Fibroblast of the aortic adventitia (primary cell): Measurements from ENCODE around the gene PNMA5. TPM values are rescaled to one million over a fixed set of nuclear protein-coding genes. Genes with fewer than 3 reads are reported as not detected.

Experiments used
- DNase-seq: peaks from one replicate; pipeline ENCODE4 v3.0.0-alpha.2; 2010; ENCODE audit warnings: low read depth
- H3K4me3 ChIP-seq: 2 replicates; pipeline ENCODE4 v1.5.1; 2011; ENCODE audit warnings: low read depth, mild to moderate bottlenecking, control low read depth, low read length, moderate library complexity
- total RNA-seq: library from RNA; depleted of rRNA; stranded (reverse); fragments of >200 nt; gene quantifications from 2 replicates; pipeline ENCODE4 v1.2.3, GENCODE V29; 2012; ENCODE audit warnings: low replicate concordance
- TF ChIP-seq, protein P1 (sequence below): IDR thresholded peaks from 2 replicates; pipeline ENCODE4 v1.5.1; 2011; ENCODE audit warnings: mild to moderate bottlenecking, low read length, control low read depth, inconsistent platforms; ENCODE audit not compliant: insufficient read depth

Gene PNMA5
- total RNA-seq, 1 donor, result not detected

DNA sequence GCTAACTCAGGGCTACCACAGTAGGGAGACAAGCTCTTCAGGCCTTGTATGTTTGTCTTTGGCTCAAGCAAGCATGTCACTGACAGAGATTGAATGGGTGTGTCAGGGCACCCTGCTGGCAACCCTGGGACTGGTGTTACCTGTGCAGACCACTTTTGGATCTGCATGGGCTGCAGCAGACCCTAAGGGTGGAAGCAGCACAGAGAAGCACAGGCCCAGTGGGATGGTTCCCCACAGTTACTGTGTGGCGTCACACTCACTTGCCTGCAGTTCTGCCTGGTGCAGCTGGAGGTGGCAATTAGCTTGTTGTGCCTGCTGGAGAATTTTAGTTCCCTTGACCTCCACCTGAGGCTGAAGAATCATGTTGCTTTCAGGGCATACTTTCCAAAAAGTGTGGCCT lies 50.1 kb downstream of the PNMA5 start:
- DNase-seq, result no peak
- TF ChIP-seq, protein P1, sequence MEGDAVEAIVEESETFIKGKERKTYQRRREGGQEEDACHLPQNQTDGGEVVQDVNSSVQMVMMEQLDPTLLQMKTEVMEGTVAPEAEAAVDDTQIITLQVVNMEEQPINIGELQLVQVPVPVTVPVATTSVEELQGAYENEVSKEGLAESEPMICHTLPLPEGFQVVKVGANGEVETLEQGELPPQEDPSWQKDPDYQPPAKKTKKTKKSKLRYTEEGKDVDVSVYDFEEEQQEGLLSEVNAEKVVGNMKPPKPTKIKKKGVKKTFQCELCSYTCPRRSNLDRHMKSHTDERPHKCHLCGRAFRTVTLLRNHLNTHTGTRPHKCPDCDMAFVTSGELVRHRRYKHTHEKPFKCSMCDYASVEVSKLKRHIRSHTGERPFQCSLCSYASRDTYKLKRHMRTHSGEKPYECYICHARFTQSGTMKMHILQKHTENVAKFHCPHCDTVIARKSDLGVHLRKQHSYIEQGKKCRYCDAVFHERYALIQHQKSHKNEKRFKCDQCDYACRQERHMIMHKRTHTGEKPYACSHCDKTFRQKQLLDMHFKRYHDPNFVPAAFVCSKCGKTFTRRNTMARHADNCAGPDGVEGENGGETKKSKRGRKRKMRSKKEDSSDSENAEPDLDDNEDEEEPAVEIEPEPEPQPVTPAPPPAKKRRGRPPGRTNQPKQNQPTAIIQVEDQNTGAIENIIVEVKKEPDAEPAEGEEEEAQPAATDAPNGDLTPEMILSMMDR, result no peak
- no peak overlapping the region for H3K4me3 ChIP-seq

DNA sequence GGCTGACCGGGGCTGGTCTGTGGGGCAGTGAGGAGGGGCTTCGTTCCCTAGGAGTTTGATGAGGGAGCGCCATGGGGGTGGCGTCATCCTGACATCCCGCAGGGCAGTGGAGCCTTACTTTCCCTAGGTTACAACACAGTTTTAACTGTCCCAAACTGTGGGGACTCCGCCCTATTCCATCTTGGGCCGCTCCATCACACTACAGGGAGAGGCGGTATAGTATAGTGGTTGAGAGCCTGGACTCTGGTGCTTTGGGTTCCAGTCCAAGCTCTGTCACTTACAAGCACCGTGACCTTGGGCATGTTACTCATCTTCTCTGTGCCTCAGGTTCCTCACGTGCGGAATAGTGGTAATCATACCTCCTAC lies 51.9 kb downstream of the PNMA5 start:
- peak overlapping the region; percentile 69 for H3K4me3 ChIP-seq
- DNase-seq, result no peak
- TF ChIP-seq, protein P1, result no peak

DNA sequence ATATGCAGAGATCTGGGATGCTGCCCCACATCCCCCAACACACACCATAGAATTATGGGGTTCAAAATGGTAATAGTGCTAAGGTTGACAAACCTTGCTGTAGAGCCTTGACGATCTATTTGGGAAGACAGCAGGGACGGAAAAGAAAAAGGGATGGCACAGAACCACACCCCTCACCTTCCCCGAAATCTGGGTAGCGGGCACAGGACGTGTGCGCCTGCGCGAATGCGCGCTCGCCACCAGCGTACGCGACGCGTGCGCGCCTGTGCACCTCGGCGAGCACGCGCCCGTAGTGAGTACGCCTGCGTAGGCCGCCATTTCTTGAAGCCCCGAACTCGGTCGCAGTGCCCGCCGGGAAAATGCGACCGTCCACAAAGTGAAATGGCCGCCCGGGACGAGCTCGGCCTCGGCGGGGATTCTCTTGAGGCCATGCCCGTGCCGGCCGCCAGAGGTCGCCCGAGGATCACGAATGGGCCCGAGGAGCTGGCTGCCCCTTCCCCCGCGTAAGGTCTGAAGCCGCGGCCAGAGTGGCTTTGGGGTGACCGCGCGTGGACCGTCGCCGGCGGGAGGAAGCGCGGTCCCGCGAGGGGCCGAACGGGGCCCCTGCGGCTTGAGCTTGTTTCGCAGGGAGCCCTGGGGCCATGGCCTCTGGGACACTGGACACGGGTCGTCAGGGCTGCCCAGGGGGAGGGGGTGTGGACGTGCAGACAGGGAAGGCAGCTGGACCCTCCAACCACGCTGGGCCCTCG lies 52.4 kb downstream of the PNMA5 start:
- DNase-seq, result peak; percentile 89
- H3K4me3 ChIP-seq, result peak overlapping the region; percentile 77
- TF ChIP-seq, protein P1, result peak; percentile 70

Other genes with a start within 250 kb of the PNMA5 start
- not detected in 2 replicates for gene MAGEA2, start 240.3 kb downstream of the PNMA5 start, total RNA-seq
- gene CSAG3, start 234.9 kb downstream of the PNMA5 start, total RNA-seq, result not detected in 2 replicates
- gene MAGEA6, start 224.4 kb downstream of the PNMA5 start, total RNA-seq, result not detected in 2 replicates
- 65.7 and 209 TPM in 2 replicates for gene CETN2, start 163.4 kb downstream of the PNMA5 start, total RNA-seq
- 8.8 and 11.7 TPM in 2 replicates for gene NSDHL, start 163.1 kb downstream of the PNMA5 start, total RNA-seq
- gene ZNF185, start 96.0 kb downstream of the PNMA5 start, total RNA-seq, result 1.1 and 4.7 TPM in 2 replicates
- gene PNMA3, start 62.4 kb upstream of the PNMA5 start, total RNA-seq, result under 0.01 TPM in 1 of 2 replicates, not detected in the other
- gene PNMA6A, start 78.3 kb upstream of the PNMA5 start, total RNA-seq, result 1.3 and 14.9 TPM in 2 replicates
- gene MAGEA1, start 185.2 kb upstream of the PNMA5 start, total RNA-seq, result not detected in 2 replicates